HG03064 (cell line): ENCODE measurements around the gene LTC4S.

ENCODE experiments used
- ATAC-seq: cut with Tn5 transposase; IDR thresholded peaks from one replicate; pipeline ENCODE4 v1.9.1; 2021; ENCODE audit warnings: low read depth; ENCODE audit not compliant: unreplicated experiment

The LTC4S gene

GRCh38 chr5:179794171-179794570 is 385 bp downstream of the LTC4S start:
- ATAC-seq: no peak

GRCh38 chr5:179794575-179794974 is 789 bp downstream of the LTC4S start:
- no peak for ATAC-seq

GRCh38 chr5:179795049-179795862 is 1.5 kb downstream of the LTC4S start:
- no peak for ATAC-seq

- ATAC-seq: peak; percentile 71
These were observed 2.4 kb downstream of the LTC4S start for GRCh38 chr5:179795863-179796833.

GRCh38 chr5:179796877-179797608 is 3.3 kb downstream of the LTC4S start:
- no peak for ATAC-seq

- ATAC-seq: no peak
These were observed 4.0 kb downstream of the LTC4S start for GRCh38 chr5:179797741-179798140.

GRCh38 chr5:179798144-179798770 is 4.5 kb downstream of the LTC4S start:
- no peak for ATAC-seq

- ATAC-seq: no peak
These were observed 5.2 kb downstream of the LTC4S start for GRCh38 chr5:179798771-179799643.

- ATAC-seq: no peak
These were observed 5.8 kb downstream of the LTC4S start for GRCh38 chr5:179799644-179799973.

- ATAC-seq: no peak
These were observed 6.4 kb downstream of the LTC4S start for GRCh38 chr5:179800071-179800695.

- no peak for ATAC-seq
These were observed 7.0 kb downstream of the LTC4S start for GRCh38 chr5:179800696-179801201.

GRCh38 chr5:179801304-179802206 is 7.8 kb downstream of the LTC4S start:
- ATAC-seq: no peak

GRCh38 chr5:179802207-179802883 is 8.6 kb downstream of the LTC4S start:
- no peak for ATAC-seq

GRCh38 chr5:179802950-179803562 is 9.3 kb downstream of the LTC4S start:
- ATAC-seq: no peak

- no peak for ATAC-seq
These were observed 10.1 kb downstream of the LTC4S start for GRCh38 chr5:179803651-179804554.

GRCh38 chr5:179804555-179804947 is 10.8 kb downstream of the LTC4S start:
- ATAC-seq: no peak
